Heart right ventricle (tissue), 16 donors: ENCODE measurements around the gene TPO. TPM values are rescaled to one million over a fixed set of nuclear protein-coding genes. Genes with fewer than 3 reads are reported as not detected.
"Not testable (repeated sequence)": the region's sequence is repeated elsewhere in the genome, so short reads cannot be mapped to it uniquely, and the experiment has no call there.

Experiments
- ATAC-seq, 8 donors: fragments of 200-7000 bp; cut with Tn5 transposase; one replicate each; pipeline ENCODE4 v1.9.1; 2020; ENCODE audit warnings: mild to moderate bottlenecking in 8 of 8, moderate library complexity in 8 of 8, moderate number of reproducible peaks in 1 of 8
- DNase-seq, 2 donors: peaks; one replicate each; pipeline ENCODE4 v3.0.0-alpha.2; 2020
- H3K27ac ChIP-seq, 10 donors: fragments of 200-600 bp; sonication (generic) in 2 of 10; one replicate each; pipeline versions ENCODE4 v1.5.0 to v1.8.0; 2020 to 2022; ENCODE audit warnings: mild to moderate bottlenecking in 3 of 10
- H3K27me3 ChIP-seq, 7 donors: fragments of 200-600 bp; one replicate each; pipeline ENCODE4 v1.8.0; 2021 to 2022; ENCODE audit warnings: mild to moderate bottlenecking in 2 of 7
- H3K36me3 ChIP-seq, 9 donors: fragments of 200-600 bp; sonication (generic) in 1 of 9; one replicate each; pipeline versions ENCODE4 v1.5.0 to v1.8.0; 2020 to 2022; ENCODE audit warnings: mild to moderate bottlenecking in 2 of 9
- H3K4me1 ChIP-seq, 9 donors: fragments of 200-600 bp; sonication (generic) in 1 of 9; one replicate each; pipeline versions ENCODE4 v1.5.0 to v1.8.0; 2020 to 2022; ENCODE audit warnings: mild to moderate bottlenecking in 4 of 9
- H3K4me3 ChIP-seq, 10 donors: fragments of 200-600 bp; sonication (generic) in 2 of 10; one replicate each; pipeline versions ENCODE4 v1.5.0 to v1.8.0; 2020 to 2022; ENCODE audit warnings: mild to moderate bottlenecking in 7 of 10, moderate library complexity in 2 of 10
- H3K9me3 ChIP-seq, 11 donors: fragments of 200-600 bp in 10 of 11; sonication (generic) in 2 of 11; one replicate each; pipeline versions ENCODE4 v1.5.0 to v1.8.0; 2013 to 2022; ENCODE audit warnings: mild to moderate bottlenecking in 2 of 11, control low read depth in 1 of 11, moderate library complexity in 1 of 11
- WGBS, 2 donors: extraction: QIAGEN DNeasy Blood & Tissue Kit; methylation state at CpG; one replicate each; pipeline ENCODE4 v1.1.7; 2013; ENCODE audit warnings: inconsistent platforms in 1 of 2; 5-methylcytosine and 5-hydroxymethylcytosine counted together
- intact Hi-C, 10 donors: fragments of 100-400 bp; cut with DNase I; formaldehyde crosslinking; loops; one replicate each; pipeline versions ENCODE4 v1.11.1 to v1.14.2; 2022
- polyA plus RNA-seq, 2 donors: library from polyadenylated mRNA; stranded (reverse); fragments of 200-250 nt; gene quantifications; one replicate each; pipeline ENCODE4 v1.2.3, GENCODE V29; 2013
- total RNA-seq, 10 donors: library from RNA; stranded (reverse); fragmentation: NEBNext Ultra II Directional in 3 of 10; extraction: Animal tissue kit (Norgen Biotek cat#: 25700) in 3 of 10; gene quantifications; one replicate each; pipeline versions ENCODE4 v1.2.1 to v1.2.4, GENCODE V29; 2021 to 2023
- TF ChIP-seq, protein P1 (sequence below), 9 donors: fragments of 200-600 bp; sonication (generic) in 2 of 9; IDR thresholded peaks; one replicate each; pipeline versions ENCODE4 v1.5.0 to v1.8.0; 2021 to 2022; ENCODE audit warnings: antibody characterized with exemption in 9 of 9, mild to moderate bottlenecking in 5 of 9, moderate library complexity in 1 of 9
- donor health status: Arrhythmogenic right ventricular cardiomyopathy.
- donor health status: ischemic (EF 13 %, LVEDD 7.1; RV severe dilation, severe dysfunction).
- donor health status: healthy with polysubstance abuse.
- donor health status: DM: no; HTN: yes; CAD: no.
- donor health status: DM: no; HTN: no; CAD: no.
- donor health status: ischemic (EF 25% LVEDD 6.9; RV normal size, moderate dysfunction).
- donor health status: ischemic (EF 25% LVEDD 5.7; RV mildly dilated, moderate dysfunction).
- donor health status: healthy.
- donor health status: DM: yes; HTN: yes; CAD: no.
- donor health status: Ischemic cardiomyopathy.
- donor health status: ischemic (EF 35%, LVEDD 5.7; RV mildly dilated, moderate dysfunction).
- donor health status: nonischemic (EF 11% LVEDD 7.7; RV severe dilation, severe dysfunction).
- donor health status: DM: yes; HTN: yes; CAD: no.
- donor health status: PGD.
- donor health status: ischemic (EF 29% LVEDD 5.4; RV normal size, mild dysfunction).
- donor health status: nonischemic (EF 23%, LVEDD 6.1; RV moderate dilation, normal function).

Gene TPO
- total and polyA plus RNA-seq, 12 donors: 0.85 to 22.1 (median 6.4) TPM

DNA sequence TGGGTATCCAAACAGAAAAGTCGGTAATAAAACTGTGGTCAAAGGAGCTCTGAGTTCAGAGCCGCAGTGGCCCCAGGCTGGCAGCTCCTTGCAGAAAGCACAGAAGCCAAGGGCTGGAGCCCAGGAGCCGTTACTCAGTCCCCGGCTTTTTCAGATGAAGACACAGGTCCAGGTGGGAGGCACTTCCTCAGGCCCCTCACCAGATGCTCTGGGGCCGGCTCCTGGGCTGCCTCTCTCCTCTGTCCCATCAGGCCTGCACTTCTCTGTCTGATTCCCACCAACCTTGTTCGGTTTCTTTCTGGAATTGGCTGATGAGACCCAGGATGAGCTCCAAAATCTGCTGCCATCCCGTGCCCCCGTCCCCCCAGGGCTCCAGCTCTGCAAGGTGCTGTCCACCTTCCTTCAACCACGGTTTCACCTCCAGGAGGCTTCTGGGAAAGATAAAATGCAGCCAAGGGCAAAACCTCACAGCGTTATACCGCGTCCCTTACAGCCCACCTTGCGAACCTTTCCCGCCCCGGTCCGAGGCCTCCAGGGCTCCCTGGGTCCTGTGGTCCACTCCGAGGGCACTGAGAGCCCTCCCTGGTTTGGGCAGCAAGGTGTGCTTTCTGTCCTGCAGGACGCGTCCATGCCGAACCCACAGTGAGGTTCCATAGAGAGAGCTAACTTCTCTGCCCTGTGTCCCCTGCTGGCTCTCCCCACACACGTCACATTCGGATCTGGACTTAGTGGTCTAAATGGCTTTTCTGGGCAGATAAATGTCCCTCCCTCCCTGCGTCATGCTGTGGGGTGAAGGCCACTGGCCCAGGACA is 102.9 kb downstream of the TPO start:
- 84 to 85% methylated on average over 23 of the region's 23 CpGs for WGBS, 2 donors
- H3K4me1 ChIP-seq: peaks cover 0 to 17% (median 6%) of the 10 kb centered on the region in 9 donors
- H3K9me3 ChIP-seq: no peaks in the 10 kb centered on the region
- TF ChIP-seq, protein P1, sequence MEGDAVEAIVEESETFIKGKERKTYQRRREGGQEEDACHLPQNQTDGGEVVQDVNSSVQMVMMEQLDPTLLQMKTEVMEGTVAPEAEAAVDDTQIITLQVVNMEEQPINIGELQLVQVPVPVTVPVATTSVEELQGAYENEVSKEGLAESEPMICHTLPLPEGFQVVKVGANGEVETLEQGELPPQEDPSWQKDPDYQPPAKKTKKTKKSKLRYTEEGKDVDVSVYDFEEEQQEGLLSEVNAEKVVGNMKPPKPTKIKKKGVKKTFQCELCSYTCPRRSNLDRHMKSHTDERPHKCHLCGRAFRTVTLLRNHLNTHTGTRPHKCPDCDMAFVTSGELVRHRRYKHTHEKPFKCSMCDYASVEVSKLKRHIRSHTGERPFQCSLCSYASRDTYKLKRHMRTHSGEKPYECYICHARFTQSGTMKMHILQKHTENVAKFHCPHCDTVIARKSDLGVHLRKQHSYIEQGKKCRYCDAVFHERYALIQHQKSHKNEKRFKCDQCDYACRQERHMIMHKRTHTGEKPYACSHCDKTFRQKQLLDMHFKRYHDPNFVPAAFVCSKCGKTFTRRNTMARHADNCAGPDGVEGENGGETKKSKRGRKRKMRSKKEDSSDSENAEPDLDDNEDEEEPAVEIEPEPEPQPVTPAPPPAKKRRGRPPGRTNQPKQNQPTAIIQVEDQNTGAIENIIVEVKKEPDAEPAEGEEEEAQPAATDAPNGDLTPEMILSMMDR (IDR thresholded peaks at IDR 0.05): no peak
- intact Hi-C loops: loop anchor here in 1 of 10 donors (10.0 kb wide), 1 partner anchor 261 kb away; no protein-coding TSS in a partner anchor
- no peak for DNase-seq
- no peak for ATAC-seq
- no peak overlapping the region for H3K4me3 ChIP-seq
- H3K36me3 ChIP-seq: no peaks in the 10 kb centered on the region
- H3K27me3 ChIP-seq: peaks cover 0 to 17% (median 0%) of the 10 kb centered on the region in 7 donors
- no peak overlapping the region for H3K27ac ChIP-seq

DNA sequence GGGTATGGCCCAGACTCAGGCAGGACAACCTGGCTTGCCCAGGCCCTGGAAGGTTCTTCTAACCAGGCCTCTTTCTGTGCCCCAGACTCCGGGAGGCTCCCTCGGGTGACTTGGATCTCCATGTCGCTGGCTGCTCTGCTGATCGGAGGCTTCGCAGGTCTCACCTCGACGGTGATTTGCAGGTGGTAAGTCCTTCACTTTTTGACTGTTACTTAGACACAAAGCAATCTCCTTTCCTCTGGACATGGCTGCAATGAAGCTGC is 103.5 kb downstream of the TPO start:
- H3K9me3 ChIP-seq: no peaks in the 10 kb centered on the region
- ATAC-seq: no peak
- TF ChIP-seq, protein P1 (IDR thresholded peaks at IDR 0.05): no peak
- H3K36me3 ChIP-seq: no peaks in the 10 kb centered on the region
- H3K27me3 ChIP-seq: peaks cover 0 to 17% (median 0%) of the 10 kb centered on the region in 7 donors
- WGBS, 2 donors: 86 to 90% methylated on average over 7 of the region's 7 CpGs
- no peak overlapping the region for H3K27ac ChIP-seq
- intact Hi-C loops: loop anchor here in 1 of 10 donors (10.0 kb wide), 1 partner anchor 262 kb away; no protein-coding TSS in a partner anchor
- H3K4me1 ChIP-seq: peaks cover 0 to 17% (median 6%) of the 10 kb centered on the region in 9 donors
- no peak for DNase-seq
- H3K4me3 ChIP-seq: no peak overlapping the region

DNA sequence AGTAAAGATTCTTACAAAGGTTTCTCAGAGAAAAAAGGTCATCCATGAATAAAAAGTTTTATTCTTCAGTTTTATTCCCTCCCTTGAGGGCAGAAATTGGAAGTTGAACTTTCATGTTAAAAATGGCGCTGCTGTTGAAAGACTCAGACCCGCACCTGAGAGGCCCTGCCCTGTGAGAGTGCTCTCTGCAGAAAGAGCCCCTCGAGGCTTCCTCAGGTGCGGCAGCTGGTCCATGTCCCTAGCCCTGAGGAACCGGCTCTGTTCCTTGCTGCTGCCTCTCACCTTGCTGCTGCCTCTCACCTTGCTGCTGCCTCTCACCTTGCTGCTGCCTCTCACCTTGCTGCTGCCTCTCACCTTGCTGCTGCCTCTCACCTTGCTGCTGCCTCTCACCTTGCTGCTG is 104.0 kb downstream of the TPO start:
- DNase-seq, H3K4me3 ChIP-seq, H3K27ac ChIP-seq, H3K9me3 ChIP-seq, ATAC-seq, H3K36me3 ChIP-seq: not testable (repeated sequence)
- peaks cover 0 to 17% (median 0%) of the 10 kb centered on the region in 7 donors for H3K27me3 ChIP-seq
- H3K4me1 ChIP-seq: peaks cover 0 to 17% (median 6%) of the 10 kb centered on the region in 9 donors
- 69 to 73% methylated on average over 5 of the region's 5 CpGs for WGBS, 2 donors
- intact Hi-C loops: loop anchor here in 1 of 10 donors (10.0 kb wide), 1 partner anchor 262 kb away; no protein-coding TSS in a partner anchor

DNA sequence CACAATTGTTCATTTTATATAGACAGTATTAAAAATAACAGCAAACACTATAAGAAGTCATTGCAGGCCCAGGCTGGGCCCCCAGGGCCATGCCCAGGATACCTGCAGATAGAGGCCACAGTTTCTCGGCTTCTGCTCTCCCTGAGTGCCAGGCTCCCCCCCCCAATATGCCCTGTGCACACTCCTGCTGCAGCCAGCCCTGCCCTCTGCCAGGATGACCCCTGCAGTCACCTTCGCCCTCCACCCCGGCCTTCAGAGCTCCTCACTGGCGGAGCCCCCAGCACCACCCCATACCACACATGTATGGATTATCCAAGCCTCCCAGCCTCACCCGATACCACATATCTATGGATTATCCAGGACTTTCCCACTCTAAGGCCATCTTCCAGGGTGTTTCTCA is 104.5 kb downstream of the TPO start:
- peaks cover 0 to 17% (median 6%) of the 10 kb centered on the region in 9 donors for H3K4me1 ChIP-seq
- 90 to 95% methylated on average over 5 of the region's 5 CpGs for WGBS, 2 donors
- no peaks in the 10 kb centered on the region for H3K9me3 ChIP-seq
- no peaks in the 10 kb centered on the region for H3K36me3 ChIP-seq
- ATAC-seq: no peak
- peak overlapping the region in 3 of 10 donors; percentile 35 to 58 (median 57) for H3K27ac ChIP-seq
- no peak for DNase-seq
- H3K27me3 ChIP-seq: peaks cover 0 to 15% (median 0%) of the 10 kb centered on the region in 7 donors
- TF ChIP-seq, protein P1 (IDR thresholded peaks at IDR 0.05): no peak
- intact Hi-C loops: loop anchor here in 1 of 10 donors (10.0 kb wide), 1 partner anchor 263 kb away; no protein-coding TSS in a partner anchor
- H3K4me3 ChIP-seq: no peak overlapping the region
